A549 (cell line): ENCODE measurements around the gene PLCB3. TPM values are rescaled to one million over a fixed set of nuclear protein-coding genes. Genes with fewer than 3 reads are reported as not detected.

Source experiments
- ATAC-seq, 2 experiments: fragments of 200-7000 bp in 1 of 2; fragments of >200 bp in 1 of 2; cut with Nextera tagmentation in 1 of 2; cut with Tn5 transposase in 1 of 2; 3 replicates each; pipeline versions ENCODE4 v1.8.0 to v1.9.1; 2018 to 2020; ENCODE audit warnings: mild to moderate bottlenecking in 1 of 2, moderate library complexity in 1 of 2
- CTCF ChIA-PET: fragments of 300-600 bp; sonication (Branson Sonifier 250); formaldehyde crosslinking; extraction: SDS; loops from one replicate; lab custom pipeline; 2021; ENCODE audit warnings: antibody characterized with exemption, inconsistent platforms; lab: Yijun Ruan, JAX
- POLR2A ChIA-PET: fragments of 350-600 bp; formaldehyde crosslinking; extraction: SDS; loops from one replicate; lab custom pipeline; 2021; ENCODE audit warnings: antibody characterized with exemption, inconsistent platforms; lab: Yijun Ruan, JAX
- DNase-seq, 2 experiments: peaks; one replicate each; pipeline versions ENCODE4 v3.0.0 to v3.0.0-alpha.2; 2011 to 2016; ENCODE audit warnings: low read depth in 1 of 2, low spot score in 1 of 2
- FAIRE-seq: peaks from 2 replicates; lab custom pipeline; 2011; peaks lifted over from hg19 to GRCh38; lab: Jason Lieb, UNC
- H3K27ac ChIP-seq, 2 experiments: fragments of >200 bp; sonication (Bioruptor Twin); formaldehyde crosslinking; 3 replicates each; pipeline ENCODE4 v1.5.1; 2016 to 2017
- H3K4me1 ChIP-seq: fragments of >200 bp; sonication (Bioruptor Twin); formaldehyde crosslinking; 3 replicates; pipeline ENCODE4 v1.6.1; 2016
- H3K4me2 ChIP-seq: fragments of >200 bp; sonication (Bioruptor Twin); formaldehyde crosslinking; 3 replicates; pipeline ENCODE4 v1.6.1; 2016
- H3K4me3 ChIP-seq: fragments of >200 bp; sonication (Bioruptor Twin); formaldehyde crosslinking; 3 replicates; pipeline ENCODE4 v1.5.1; 2016
- H3K9me3 ChIP-seq: fragments of >200 bp; sonication (Bioruptor Twin); formaldehyde crosslinking; 3 replicates; pipeline ENCODE4 v1.6.1; 2016
- BHLHE40 ChIP-seq: IDR thresholded peaks from 2 replicates; pipeline ENCODE4 v1.6.1; 2012; ENCODE audit warnings: low read depth, low read length, inconsistent platforms
- CEBPB ChIP-seq, 2 experiments: fragments of >200 bp in 1 of 2; sonication (Bioruptor Twin) in 1 of 2; formaldehyde crosslinking in 1 of 2; IDR thresholded peaks; 2 replicates each; pipeline ENCODE4 v1.6.1; 2012 to 2016
- CHD4 ChIP-seq: fragments of 200-600 bp; sonication (generic); IDR thresholded peaks from 2 replicates; pipeline ENCODE4 v1.6.1; 2016; ENCODE audit warnings: antibody characterized with exemption, mild to moderate bottlenecking, borderline replicate concordance
- EHF ChIP-seq: fragments of 250-450 bp; sonication (Bioruptor Pico); IDR thresholded peaks from 2 replicates; pipeline ENCODE4 v1.5.0; 2020; ENCODE audit warnings: mild to moderate bottlenecking
- EP300 ChIP-seq, 2 experiments: fragments of >200 bp; sonication (Bioruptor Twin); formaldehyde crosslinking; IDR thresholded peaks; 2 replicates in 1 of 2; 3 replicates in 1 of 2; pipeline ENCODE4 v1.6.1; 2016 to 2017
- FOSL2 ChIP-seq, 2 experiments: fragments of 450-650 bp in 1 of 2; fragments of >200 bp in 1 of 2; sonication (Bioruptor Twin) in 1 of 2; formaldehyde crosslinking; IDR thresholded peaks; 2 replicates each; pipeline versions ENCODE4 v1.5.0 to v1.6.1; 2016 to 2020; ENCODE audit warnings: mild to moderate bottlenecking in 1 of 2, moderate library complexity in 1 of 2
- HOXB13 ChIP-seq: fragments of 250-450 bp; sonication (Bioruptor Pico); IDR thresholded peaks from 2 replicates; pipeline ENCODE4 v1.5.0; 2020; ENCODE audit warnings: low read depth, mild to moderate bottlenecking, moderate library complexity
- JUN ChIP-seq, 2 experiments: fragments of >200 bp; sonication (Bioruptor Twin); formaldehyde crosslinking; IDR thresholded peaks; 2 replicates in 1 of 2; 3 replicates in 1 of 2; pipeline ENCODE4 v1.6.1; 2016 to 2017
- MAZ ChIP-seq: fragments of 150-350 bp; IDR thresholded peaks from 2 replicates; pipeline ENCODE4 v1.6.1; 2014; ENCODE audit warnings: antibody characterized with exemption, low read depth, low read length, borderline replicate concordance
- MYC ChIP-seq: IDR thresholded peaks from 2 replicates; pipeline ENCODE4 v1.6.1; 2012; ENCODE audit warnings: mild to moderate bottlenecking, inconsistent platforms, low read length, improper control_type of control experiment, borderline replicate concordance
- PHF8 ChIP-seq: fragments of 200-600 bp; sonication (generic); IDR thresholded peaks from 2 replicates; pipeline ENCODE4 v1.6.1; 2016; ENCODE audit warnings: low read depth, mild to moderate bottlenecking, antibody characterized with exemption, moderate library complexity, borderline replicate concordance
- RFX5 ChIP-seq: fragments of 450-650 bp; IDR thresholded peaks from 2 replicates; pipeline ENCODE4 v1.7.1; 2014; ENCODE audit warnings: antibody characterized with exemption, mild to moderate bottlenecking, moderate library complexity
- RNF2 ChIP-seq: fragments of 200-600 bp; sonication (generic); IDR thresholded peaks from 2 replicates; pipeline ENCODE4 v1.6.1; 2016; ENCODE audit warnings: low read depth, mild to moderate bottlenecking, antibody characterized with exemption, moderate library complexity, borderline replicate concordance
- TFCP2L1 ChIP-seq: fragments of 250-450 bp; sonication (Bioruptor Pico); IDR thresholded peaks from 2 replicates; pipeline ENCODE4 v1.5.0; 2021; ENCODE audit warnings: mild to moderate bottlenecking
- ZC3H11A ChIP-seq: fragments of 450-650 bp; IDR thresholded peaks from 2 replicates; pipeline ENCODE4 v1.6.1; 2014; ENCODE audit warnings: antibody characterized with exemption, mild to moderate bottlenecking
- WGBS: methylation state at CpG from one replicate; pipeline ENCODE4 v1.1.6; 2017; ENCODE audit errors: missing lambda C conversion rate; 5-methylcytosine and 5-hydroxymethylcytosine counted together
- polyA plus RNA-seq, 4 experiments: library from polyadenylated mRNA; depleted of rRNA in 3 of 4; stranded (reverse); fragments of >200 nt; fragmentation: RNase III in 1 of 4; extraction: RNeasy Plus Mini Kit Qiagen cat#74134 plus additional on column Dnase treatment in 1 of 4; gene quantifications; 2 replicates in 3 of 4; 3 replicates in 1 of 4; pipeline ENCODE4 v1.2.3, GENCODE V29; 2011 to 2017
- TF ChIP-seq, protein P1 (sequence below): IDR thresholded peaks from 2 replicates; pipeline ENCODE4 v1.6.1; 2012; ENCODE audit warnings: low read depth, borderline replicate concordance
- TF ChIP-seq, protein P2 (sequence below): fragments of 250-450 bp; sonication (Bioruptor Pico); IDR thresholded peaks from 2 replicates; pipeline ENCODE4 v1.5.0; 2020; ENCODE audit warnings: low read depth, mild to moderate bottlenecking, moderate library complexity
- TF ChIP-seq, protein P3 (sequence below): fragments of >200 bp; sonication (Bioruptor Twin); formaldehyde crosslinking; IDR thresholded peaks from 2 replicates; pipeline ENCODE4 v1.6.1; 2016

PLCB3 gene
- polyA plus RNA-seq, 2 of the 4 experiments (the other 2 are of a cell fraction): 8.8 to 21.2 TPM

DNA sequence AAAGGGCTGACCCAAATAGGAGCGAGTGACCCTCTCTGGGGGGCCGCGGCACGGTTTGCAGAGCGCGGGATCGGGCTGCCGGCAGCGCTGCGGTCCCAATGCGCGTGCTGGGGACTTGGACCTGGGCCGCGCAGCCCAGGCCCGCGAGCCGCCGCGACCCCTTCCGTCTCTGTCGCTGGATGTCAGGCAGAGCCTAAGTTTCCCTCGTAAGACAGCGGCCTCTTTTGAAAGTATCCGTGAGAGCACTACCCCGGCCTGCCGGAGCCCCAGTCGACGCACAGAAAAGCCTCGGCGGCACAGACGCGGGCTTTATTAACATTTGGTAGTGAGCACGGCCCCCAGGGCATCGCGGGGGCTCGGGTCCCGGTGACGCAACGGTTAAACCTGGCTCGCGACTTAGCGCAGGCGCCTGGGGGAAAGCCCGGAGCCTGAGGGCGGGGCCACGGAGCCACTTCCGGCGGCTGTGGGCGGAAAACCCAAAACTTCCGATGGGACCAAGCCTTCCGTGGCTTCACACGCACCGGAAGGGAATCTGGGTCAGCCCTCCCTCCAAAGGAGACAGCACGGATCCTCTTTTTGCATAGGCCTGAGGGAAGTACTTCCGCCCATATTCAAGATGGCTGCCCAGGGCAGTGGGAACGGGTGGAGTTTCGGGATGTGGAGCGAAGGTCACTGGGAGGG is 18.4 kb downstream of the PLCB3 start (continued):
- TF ChIP-seq TFCP2L1 (CRISPR knock-in tag): no peak
- TF ChIP-seq EHF: no peak
- no peak; the same call in 1 of the 2 replicates for TF ChIP-seq MYC
- TF ChIP-seq CHD4: no peak
- TF ChIP-seq, protein P1, sequence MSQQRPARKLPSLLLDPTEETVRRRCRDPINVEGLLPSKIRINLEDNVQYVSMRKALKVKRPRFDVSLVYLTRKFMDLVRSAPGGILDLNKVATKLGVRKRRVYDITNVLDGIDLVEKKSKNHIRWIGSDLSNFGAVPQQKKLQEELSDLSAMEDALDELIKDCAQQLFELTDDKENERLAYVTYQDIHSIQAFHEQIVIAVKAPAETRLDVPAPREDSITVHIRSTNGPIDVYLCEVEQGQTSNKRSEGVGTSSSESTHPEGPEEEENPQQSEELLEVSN: peak; percentile 61; the same call in 1 of the 2 replicates
- TF ChIP-seq CEBPB (IDR thresholded peaks at IDR 0.05): peak; percentile 75 to 87; a peak in 3 of 4 replicates
- TF ChIP-seq BHLHE40: no peak
- no peak for TF ChIP-seq RFX5
- TF ChIP-seq FOSL2 (IDR thresholded peaks at IDR 0.05): no peak
- TF ChIP-seq FOSL2 (CRISPR knock-in tag; IDR thresholded peaks at IDR 0.05): peak; percentile 41; the same call in 1 of the 2 replicates
- peak; percentile 56; the same call in 1 of the 2 replicates for TF ChIP-seq PHF8
- TF ChIP-seq, protein P2, sequence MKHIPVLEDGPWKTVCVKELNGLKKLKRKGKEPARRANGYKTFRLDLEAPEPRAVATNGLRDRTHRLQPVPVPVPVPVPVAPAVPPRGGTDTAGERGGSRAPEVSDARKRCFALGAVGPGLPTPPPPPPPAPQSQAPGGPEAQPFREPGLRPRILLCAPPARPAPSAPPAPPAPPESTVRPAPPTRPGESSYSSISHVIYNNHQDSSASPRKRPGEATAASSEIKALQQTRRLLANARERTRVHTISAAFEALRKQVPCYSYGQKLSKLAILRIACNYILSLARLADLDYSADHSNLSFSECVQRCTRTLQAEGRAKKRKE (CRISPR knock-in tag): no peak

DNA sequence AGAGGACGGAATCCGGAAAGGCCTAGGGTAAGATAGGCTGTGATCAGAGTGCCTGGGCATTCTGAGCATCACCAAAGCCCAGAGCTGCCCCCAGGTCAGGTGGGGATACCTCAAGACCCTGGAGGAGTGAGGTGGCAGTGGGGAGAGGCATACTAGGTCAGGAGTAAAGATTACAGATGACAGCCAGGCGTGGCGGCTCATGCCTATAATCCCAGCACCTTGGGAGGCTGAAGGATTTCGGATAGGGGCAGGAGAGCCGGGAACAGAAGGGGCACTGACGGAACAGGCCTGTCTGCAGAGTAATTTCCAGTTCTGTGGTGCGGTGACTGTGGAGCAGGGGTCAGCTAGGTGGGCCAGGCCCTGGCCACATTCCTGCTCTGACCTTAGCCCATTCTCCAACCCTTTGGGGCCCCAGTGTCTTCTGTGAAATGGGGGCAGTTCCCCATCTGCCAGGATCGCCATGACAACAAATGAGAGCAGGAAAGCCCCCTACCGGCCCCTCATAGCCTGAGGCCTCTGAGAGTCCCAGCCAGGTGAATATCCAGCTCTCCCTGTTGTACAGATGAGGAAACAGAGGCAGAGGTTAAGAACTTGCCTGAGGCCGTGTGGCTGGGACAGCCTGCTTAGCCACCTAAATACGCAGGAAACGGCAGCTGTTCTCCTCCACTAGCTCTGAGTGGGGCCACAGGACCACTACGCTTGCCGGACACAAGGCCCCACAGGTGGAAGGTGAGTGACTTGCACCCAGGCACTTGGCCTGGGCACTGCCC is 23.9 kb downstream of the PLCB3 start:
- Histone ChIP-seq H3K27ac (peak overlapping the region in 1 of 2 experiments; percentile 84; a peak in 3 of 6 replicates), H3K4me3 (no peak overlapping the region), H3K4me1 (peaks cover 41% of the 10 kb centered on the region), H3K4me2 (no peak overlapping the region), H3K9me3 (no peaks in the 10 kb centered on the region)
- ChIA-PET CTCF (interaction anchor here (1.0 to 20.5 kb wide), 9 partner anchors 9 to 437 kb away, joined by 3 to 448 read pairs (median 3); partner anchors contain the start of genes CATSPERZ, ESRRA, PLCB3 and PPP1R14B), POLR2A (no interaction called here)
- no peak for ATAC-seq
- FAIRE-seq: no peak
- TF ChIP-seq EP300 (IDR thresholded peaks at IDR 0.05): no peak
- TF ChIP-seq, protein P2 (CRISPR knock-in tag): no peak
- TF ChIP-seq HOXB13: no peak
- TF ChIP-seq, protein P3, sequence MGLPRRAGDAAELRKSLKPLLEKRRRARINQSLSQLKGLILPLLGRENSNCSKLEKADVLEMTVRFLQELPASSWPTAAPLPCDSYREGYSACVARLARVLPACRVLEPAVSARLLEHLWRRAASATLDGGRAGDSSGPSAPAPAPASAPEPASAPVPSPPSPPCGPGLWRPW: no peak
- TF ChIP-seq RNF2: no peak
- TF ChIP-seq EHF: no peak
- TF ChIP-seq, protein P1: no peak
- TF ChIP-seq ZC3H11A: no peak
- no peak for TF ChIP-seq CHD4
- TF ChIP-seq MAZ: no peak
- no peak for TF ChIP-seq MYC
- no peak for TF ChIP-seq JUN (IDR thresholded peaks at IDR 0.05)
- WGBS: 90% methylated on average over 15 of the region's 15 CpGs
- no peak for DNase-seq
